ENCODE measurements around the gene TRMT1L. TPM values are rescaled to one million over a fixed set of nuclear protein-coding genes. Genes with fewer than 3 reads are reported as not detected.

The TRMT1L gene
- total and polyA plus RNA-seq, 8 donors = 2.9 to 11.1 (median 6.5) TPM

- H3K27ac ChIP-seq = no peak overlapping the region
- intact Hi-C loops (cut with DNase I) = no loop called here
- WGBS, 2 donors = 91 to 94% methylated on average over 4 of the region's 4 CpGs
- DNase-seq (no peak), ATAC-seq (no peak), FAIRE-seq (no peak)
- no peaks in the 10 kb centered on the region for H3K27me3 ChIP-seq
- TF ChIP-seq CTCF (IDR thresholded peaks at IDR 0.05) = no peak
- no peak overlapping the region for H3K4me3 ChIP-seq
- H3K9me3 ChIP-seq = no peaks in the 10 kb centered on the region
- no peaks in the 10 kb centered on the region for H3K36me3 ChIP-seq
- no peaks in the 10 kb centered on the region for H3K4me1 ChIP-seq
Observed at GRCh38 chr1:185069202-185069772, 87.5 kb downstream of the TRMT1L start.

GRCh38 chr1:185068341-185068740 is 88.4 kb downstream of the TRMT1L start:
- FAIRE-seq = no peak
- no peak for DNase-seq
- TF ChIP-seq CTCF (IDR thresholded peaks at IDR 0.05) = no peak
- H3K9me3 ChIP-seq = no peaks in the 10 kb centered on the region
- peak in 1 of 4 donors; percentile 41 for ATAC-seq
- no peaks in the 10 kb centered on the region for H3K4me1 ChIP-seq
- intact Hi-C loops (cut with DNase I) = no loop called here
- H3K27me3 ChIP-seq = no peaks in the 10 kb centered on the region
- H3K4me3 ChIP-seq = no peak overlapping the region
- no peaks in the 10 kb centered on the region for H3K36me3 ChIP-seq
- no peak overlapping the region for H3K27ac ChIP-seq

Other genes with a start within 250 kb of the TRMT1L start
- gene NIBAN1, start 182.4 kb downstream of the TRMT1L start, total RNA-seq = 10 to 100 TPM; 43.5 to 75.2 (median 57.8) TPM
- gene NIBAN1, start 182.4 kb downstream of the TRMT1L start, polyA plus RNA-seq = 10 to 100 TPM in 1 of 2 donors, 1 to 10 TPM in 1; 5.7 to 15.5 TPM
- gene RNF2, start 111.4 kb downstream of the TRMT1L start, total RNA-seq = 10 to 100 TPM in 2 of 6 donors, 1 to 10 TPM in 4; 5.6 to 12.7 (median 8.9) TPM
- 1 to 10 TPM; 2.2 to 5.4 TPM for gene RNF2, start 111.4 kb downstream of the TRMT1L start, polyA plus RNA-seq
- 1 to 10 TPM; 6.3 to 9.3 (median 8.7) TPM for gene SWT1, start 214 bp upstream of the TRMT1L start, total RNA-seq
- gene SWT1, start 214 bp upstream of the TRMT1L start, polyA plus RNA-seq = 1 to 10 TPM; 2.5 to 3.2 TPM
- gene IVNS1ABP, start 160.3 kb upstream of the TRMT1L start, total RNA-seq = 10 to 100 TPM; 23.3 to 53.9 (median 35.2) TPM
- gene IVNS1ABP, start 160.3 kb upstream of the TRMT1L start, polyA plus RNA-seq = 10 to 100 TPM; 22.9 to 53.6 TPM

All from pancreas (tissue), 10 donors.